ENCODE measurements around the gene INF2. TPM values are rescaled to one million over a fixed set of nuclear protein-coding genes. Genes with fewer than 3 reads are reported as not detected.

Gene INF2
- total RNA-seq, 1 experiment from 2014 or later, result 58.3 TPM

DNA sequence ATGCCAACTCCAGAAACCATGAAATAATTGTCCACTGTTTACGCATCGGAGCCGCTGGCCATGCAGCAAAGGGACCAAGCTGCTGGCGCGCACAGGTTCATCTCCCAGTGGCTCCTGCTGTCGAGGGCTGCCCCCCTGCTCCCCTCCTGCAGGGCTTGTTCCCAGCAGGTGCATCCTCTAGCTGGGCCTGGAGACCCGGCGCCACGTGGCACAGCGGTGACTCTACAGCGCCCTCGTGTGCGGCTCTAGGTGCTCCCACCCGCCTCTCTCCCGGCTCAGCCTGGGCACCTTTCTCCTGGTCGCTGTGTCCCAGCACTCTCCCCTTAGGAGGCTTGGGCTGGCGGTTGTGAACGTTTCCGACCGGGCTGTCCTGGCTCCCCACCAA is 37.5 kb upstream of the INF2 start:
- Histone ChIP-seq H3K9ac (ENCODE audit: extremely low read depth, insufficient read length, low read length) (no peak overlapping the region), H3K56ac (ENCODE audit: insufficient read length, low read depth, low read length) (no peak overlapping the region), H3K4me1 (ENCODE audit: insufficient read depth, low read length) (no peaks in the 10 kb centered on the region), H4K5ac (ENCODE audit: insufficient read length, low read depth, low read length) (no peak overlapping the region), H2AFZ (ENCODE audit: low read length) (no peak overlapping the region), H2BK12ac (ENCODE audit: insufficient read length, low read depth, low read length) (no peak overlapping the region), H3K79me1 (ENCODE audit: insufficient read depth, low read depth, low read length, poor library complexity, severe bottlenecking) (no peaks in the 10 kb centered on the region), H2AK5ac (ENCODE audit: insufficient read length, low read length) (no peak overlapping the region), H2BK15ac (ENCODE audit: low read depth, low read length) (no peak overlapping the region), H3K79me2 (ENCODE audit: insufficient read depth, low read length) (no peaks in the 10 kb centered on the region), H2BK120ac (ENCODE audit: low read depth, low read length, poor library complexity, severe bottlenecking) (no peak overlapping the region), H3K4ac (ENCODE audit: low read depth, low read length) (no peak overlapping the region), H2BK5ac (ENCODE audit: insufficient read length, low read length) (no peak overlapping the region), H3K27me3 (ENCODE audit: insufficient read depth, low read length) (peaks cover 2% of the 10 kb centered on the region; the same call in 1 of the 2 replicates), H3K27ac (ENCODE audit: insufficient read length, low read depth, low read length) (no peak overlapping the region), H3K18ac (ENCODE audit: insufficient read length, low read depth, low read length) (no peak overlapping the region), H3K4me2 (ENCODE audit: insufficient read depth, insufficient read length, low read length) (no peak overlapping the region), H4K8ac (replicated peaks; ENCODE audit: insufficient read length, low read depth, low read length) (no peak overlapping the region), H4K20me1 (ENCODE audit: control insufficient read depth, insufficient read depth, insufficient read length) (no peaks in the 10 kb centered on the region), H4K91ac (ENCODE audit: insufficient read length, low read depth, low read length) (no peak overlapping the region), H3T11ph (ENCODE audit: low read length) (no peak overlapping the region), H3K9me3 (ENCODE audit: control insufficient read depth, low read depth, low read length) (peaks cover 10% of the 10 kb centered on the region), H2BK20ac (ENCODE audit: low read depth, low read length, poor library complexity, severe bottlenecking) (no peak overlapping the region), H3K23ac (ENCODE audit: insufficient read length, low read depth, low read length) (no peak overlapping the region), H3K23me2 (ENCODE audit: insufficient read length, low read depth, low read length, poor library complexity, severe bottlenecking) (peaks cover 6% of the 10 kb centered on the region), H3K14ac (ENCODE audit: insufficient read depth, low read length) (no peak overlapping the region)
- no peak overlapping the region for H3K27ac Mint-ChIP-seq
- peaks cover 59% of the 10 kb centered on the region for H3K27me3 Mint-ChIP-seq (ENCODE audit: low read depth)
- TF ChIP-seq, protein P1, sequence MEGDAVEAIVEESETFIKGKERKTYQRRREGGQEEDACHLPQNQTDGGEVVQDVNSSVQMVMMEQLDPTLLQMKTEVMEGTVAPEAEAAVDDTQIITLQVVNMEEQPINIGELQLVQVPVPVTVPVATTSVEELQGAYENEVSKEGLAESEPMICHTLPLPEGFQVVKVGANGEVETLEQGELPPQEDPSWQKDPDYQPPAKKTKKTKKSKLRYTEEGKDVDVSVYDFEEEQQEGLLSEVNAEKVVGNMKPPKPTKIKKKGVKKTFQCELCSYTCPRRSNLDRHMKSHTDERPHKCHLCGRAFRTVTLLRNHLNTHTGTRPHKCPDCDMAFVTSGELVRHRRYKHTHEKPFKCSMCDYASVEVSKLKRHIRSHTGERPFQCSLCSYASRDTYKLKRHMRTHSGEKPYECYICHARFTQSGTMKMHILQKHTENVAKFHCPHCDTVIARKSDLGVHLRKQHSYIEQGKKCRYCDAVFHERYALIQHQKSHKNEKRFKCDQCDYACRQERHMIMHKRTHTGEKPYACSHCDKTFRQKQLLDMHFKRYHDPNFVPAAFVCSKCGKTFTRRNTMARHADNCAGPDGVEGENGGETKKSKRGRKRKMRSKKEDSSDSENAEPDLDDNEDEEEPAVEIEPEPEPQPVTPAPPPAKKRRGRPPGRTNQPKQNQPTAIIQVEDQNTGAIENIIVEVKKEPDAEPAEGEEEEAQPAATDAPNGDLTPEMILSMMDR (conservative IDR thresholded peaks at IDR 0.05), result peak; percentile 55; the same call in 2 of the 3 replicates
- peaks cover 24 to 31% of the 10 kb centered on the region in 2 experiments for H3K9me3 Mint-ChIP-seq
- DNase-seq, result peak; percentile 52
- no peaks in the 10 kb centered on the region for H3K4me1 Mint-ChIP-seq
- H3K36me3 Mint-ChIP-seq (ENCODE audit: insufficient read depth in 1 of 3, low read depth in 3 of 3), result peaks cover 16 to 21% (median 17%) of the 10 kb centered on the region in 3 experiments
- no CpG with 5 or more reads among the region's 20 CpGs for WGBS (ENCODE audit: extremely low coverage, insufficient read length, low lambda C conversion rate)
- H3K4me3 Mint-ChIP-seq, result no peak overlapping the region

Data from H9 (cell line).